Effector memory CD4-positive, alpha-beta T cell (primary cell): ENCODE measurements around the gene TRMO.

Experiments
- DNase-seq, 3 donors: peaks; one replicate each; pipeline ENCODE4 v3.0.0-alpha.2; 2020
- H3K27ac ChIP-seq: 2 replicates; pipeline ENCODE4 v1.7.0; 2013; ENCODE audit warnings: mild to moderate bottlenecking, low read length, moderate library complexity; ENCODE audit not compliant: insufficient read depth, poor library complexity, severe bottlenecking
- H3K27me3 ChIP-seq: replicated peaks from 2 replicates; pipeline ENCODE4 v1.7.0; 2013; ENCODE audit warnings: mild to moderate bottlenecking, low read length; ENCODE audit not compliant: insufficient read depth, control insufficient read depth, poor library complexity, severe bottlenecking
- H3K36me3 ChIP-seq: 2 replicates; pipeline ENCODE4 v1.7.0; 2013; ENCODE audit warnings: mild to moderate bottlenecking, low read length, moderate library complexity; ENCODE audit not compliant: control insufficient read depth, insufficient read depth
- H3K4me1 ChIP-seq: 2 replicates; pipeline ENCODE4 v1.7.0; 2013; ENCODE audit warnings: low read length, mild to moderate bottlenecking; ENCODE audit not compliant: control insufficient read depth, insufficient read depth, poor library complexity, severe bottlenecking
- H3K4me3 ChIP-seq: 2 replicates; pipeline ENCODE4 v1.7.0; 2013; ENCODE audit warnings: low read length, low read depth, mild to moderate bottlenecking; ENCODE audit not compliant: insufficient read depth, poor library complexity, severe bottlenecking
- H3K9me3 ChIP-seq: 2 replicates; pipeline ENCODE4 v1.7.0; 2013; ENCODE audit warnings: mild to moderate bottlenecking, low read length, moderate library complexity; ENCODE audit not compliant: control insufficient read depth

Gene TRMO

GRCh38 chr9:97892421-97892820 lies 29.9 kb downstream of the TRMO start:
- H3K27ac ChIP-seq: no peak overlapping the region
- H3K4me3 ChIP-seq: no peak overlapping the region
- H3K9me3 ChIP-seq: no peaks in the 10 kb centered on the region
- H3K36me3 ChIP-seq: peaks cover 2% of the 10 kb centered on the region
- no peaks in the 10 kb centered on the region for H3K27me3 ChIP-seq
- DNase-seq: no peak
- peaks cover 4% of the 10 kb centered on the region for H3K4me1 ChIP-seq

DNA sequence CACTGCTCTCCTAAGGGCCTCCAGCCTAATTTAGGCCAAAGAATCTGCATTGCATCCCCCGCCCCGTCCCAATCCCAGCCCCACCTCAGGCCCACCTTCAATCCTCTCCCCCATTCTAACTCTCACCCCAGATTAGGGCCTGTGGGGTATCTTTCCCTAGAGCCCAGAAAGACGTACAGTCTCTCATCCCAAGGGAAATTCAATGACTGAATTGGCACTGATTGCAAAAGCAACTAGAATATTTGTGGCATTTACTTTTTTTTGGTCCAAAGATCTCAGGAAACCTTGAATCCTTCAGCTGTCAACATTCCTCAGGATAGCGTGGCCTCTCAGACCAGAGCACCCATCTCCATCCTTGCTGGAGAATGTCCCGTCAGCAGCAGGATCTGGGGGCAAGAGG lies 30.6 kb downstream of the TRMO start:
- Histone ChIP-seq H3K27ac (no peak overlapping the region), H3K9me3 (no peaks in the 10 kb centered on the region), H3K36me3 (no peaks in the 10 kb centered on the region), H3K4me3 (no peak overlapping the region), H3K27me3 (no peaks in the 10 kb centered on the region), H3K4me1 (peaks cover 4% of the 10 kb centered on the region)
- DNase-seq: no peak

DNA sequence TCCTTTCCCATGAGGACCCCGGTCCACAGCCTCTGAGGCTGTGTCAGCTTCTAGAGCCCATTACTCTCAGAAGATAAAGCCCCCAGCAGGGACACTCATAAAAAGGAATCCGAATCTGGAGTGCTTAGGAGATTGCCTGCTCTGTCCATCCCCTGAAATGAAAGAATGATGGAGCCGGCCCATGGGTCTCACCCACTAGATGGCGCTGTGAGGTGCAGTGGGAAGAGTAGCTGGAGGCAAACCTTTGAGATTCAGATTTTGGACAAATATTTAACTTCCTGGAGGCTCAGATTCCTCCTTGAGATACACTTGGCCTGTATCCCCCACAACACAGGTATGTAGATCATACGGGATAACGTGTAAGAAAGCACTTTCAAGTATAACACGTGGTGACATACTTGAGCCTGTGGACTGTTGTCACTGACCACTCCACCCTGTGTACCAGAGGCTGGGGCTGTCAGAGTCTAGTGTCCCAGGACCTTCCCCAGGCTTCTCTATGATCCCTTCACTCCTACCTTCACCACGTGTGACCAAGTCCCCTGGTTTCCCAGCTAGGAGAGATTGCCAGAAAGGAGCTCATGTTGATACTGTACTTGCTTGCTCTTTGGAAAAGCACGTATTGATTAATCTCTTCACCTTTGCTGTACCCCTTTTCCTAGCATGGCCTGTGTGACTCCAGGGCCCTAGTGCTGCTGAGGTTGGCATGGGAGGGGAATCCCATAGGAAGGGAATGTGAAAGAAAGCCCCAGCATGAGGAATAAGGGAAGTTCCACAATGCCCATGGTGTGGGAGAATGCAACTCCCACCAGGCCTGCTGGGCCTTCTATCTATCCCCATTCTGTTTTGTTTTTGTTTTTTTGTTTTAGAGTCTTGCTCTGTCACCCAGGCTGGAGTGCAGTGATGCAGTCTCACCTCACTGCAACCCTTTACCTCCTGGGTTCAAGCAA lies 32.1 kb downstream of the TRMO start:
- H3K9me3 ChIP-seq: no peaks in the 10 kb centered on the region
- DNase-seq: peak; percentile 21 to 48 (median 39)
- H3K27me3 ChIP-seq: no peaks in the 10 kb centered on the region
- H3K27ac ChIP-seq: no peak overlapping the region
- peaks cover 4% of the 10 kb centered on the region for H3K4me1 ChIP-seq
- H3K36me3 ChIP-seq: no peaks in the 10 kb centered on the region
- no peak overlapping the region for H3K4me3 ChIP-seq

- Histone ChIP-seq H3K27me3 (no peaks in the 10 kb centered on the region), H3K27ac (no peak overlapping the region), H3K9me3 (no peaks in the 10 kb centered on the region), H3K4me1 (no peaks in the 10 kb centered on the region), H3K4me3 (no peak overlapping the region), H3K36me3 (no peaks in the 10 kb centered on the region)
- DNase-seq: no peak
Observed at GRCh38 chr9:97880336-97880735, 42.0 kb downstream of the TRMO start.

DNA sequence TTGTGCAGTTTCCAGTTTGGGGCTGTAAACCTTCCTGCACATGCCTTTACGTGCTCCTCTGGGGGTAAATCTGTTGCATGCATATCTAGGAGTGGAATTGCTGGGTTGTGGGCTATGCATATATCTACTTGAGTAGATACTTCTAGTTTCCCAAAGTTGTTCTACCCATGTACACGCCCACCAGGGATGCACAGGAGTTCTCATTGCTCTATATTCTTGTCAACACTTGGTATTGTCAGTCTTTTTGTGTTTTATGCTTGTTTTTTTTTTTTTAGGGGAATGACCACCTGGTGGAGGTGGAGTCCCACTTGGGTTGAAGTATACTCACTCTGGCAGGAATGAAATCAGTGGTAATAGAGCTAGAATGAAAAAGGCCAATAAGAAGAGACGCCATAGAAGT lies 46.2 kb downstream of the TRMO start:
- Histone ChIP-seq H3K27ac (no peak overlapping the region), H3K9me3 (no peaks in the 10 kb centered on the region), H3K4me1 (no peaks in the 10 kb centered on the region), H3K36me3 (no peaks in the 10 kb centered on the region), H3K4me3 (no peak overlapping the region), H3K27me3 (no peaks in the 10 kb centered on the region)
- no peak for DNase-seq

- no peaks in the 10 kb centered on the region for H3K36me3 ChIP-seq
- no peaks in the 10 kb centered on the region for H3K27me3 ChIP-seq
- H3K4me3 ChIP-seq: no peak overlapping the region
- H3K27ac ChIP-seq: no peak overlapping the region
- no peak for DNase-seq
- no peaks in the 10 kb centered on the region for H3K4me1 ChIP-seq
- H3K9me3 ChIP-seq: no peaks in the 10 kb centered on the region
Observed at GRCh38 chr9:97875111-97875510, 47.2 kb downstream of the TRMO start.

- no peak overlapping the region for H3K4me3 ChIP-seq
- H3K9me3 ChIP-seq: no peaks in the 10 kb centered on the region
- H3K27me3 ChIP-seq: no peaks in the 10 kb centered on the region
- H3K4me1 ChIP-seq: no peaks in the 10 kb centered on the region
- H3K36me3 ChIP-seq: no peaks in the 10 kb centered on the region
- H3K27ac ChIP-seq: no peak overlapping the region
- no peak for DNase-seq
Observed at GRCh38 chr9:97874624-97875023, 47.7 kb downstream of the TRMO start.

GRCh38 chr9:97873882-97874281 lies 48.4 kb downstream of the TRMO start:
- Histone ChIP-seq H3K9me3 (no peaks in the 10 kb centered on the region), H3K27me3 (no peaks in the 10 kb centered on the region), H3K27ac (no peak overlapping the region), H3K4me3 (no peak overlapping the region), H3K4me1 (no peaks in the 10 kb centered on the region), H3K36me3 (no peaks in the 10 kb centered on the region)
- no peak for DNase-seq

GRCh38 chr9:97873425-97873824 lies 48.9 kb downstream of the TRMO start:
- no peaks in the 10 kb centered on the region for H3K9me3 ChIP-seq
- no peak for DNase-seq
- no peak overlapping the region for H3K27ac ChIP-seq
- H3K36me3 ChIP-seq: no peaks in the 10 kb centered on the region
- no peaks in the 10 kb centered on the region for H3K27me3 ChIP-seq
- no peak overlapping the region for H3K4me3 ChIP-seq
- no peaks in the 10 kb centered on the region for H3K4me1 ChIP-seq

- H3K4me3 ChIP-seq: no peak overlapping the region
- H3K27ac ChIP-seq: no peak overlapping the region
- no peaks in the 10 kb centered on the region for H3K4me1 ChIP-seq
- peaks cover 5% of the 10 kb centered on the region for H3K9me3 ChIP-seq
- DNase-seq: no peak
- H3K27me3 ChIP-seq: peaks cover 3% of the 10 kb centered on the region
- H3K36me3 ChIP-seq: no peaks in the 10 kb centered on the region
Observed at GRCh38 chr9:97868859-97869258, 53.4 kb downstream of the TRMO start.
